CD4-positive, alpha-beta T cell treated with Interleukin-4 for 1 hour (primary cell): ENCODE data around the gene APLP1.
A peak's percentile ranks its signal among the peaks of the same experiment; 100 is the strongest.
"Not testable (repeated sequence)": the region's sequence is repeated elsewhere in the genome, so short reads cannot be mapped to it uniquely, and the experiment has no call there.

Experiments used
- DNase-seq, 2 donors: peaks; one replicate each; pipeline ENCODE4 v3.0.0-alpha.2; 2020 to 2022

APLP1 gene

GRCh38 chr19:35885904-35886303 lies 17.5 kb downstream of the APLP1 start:
- no peak for DNase-seq

DNA sequence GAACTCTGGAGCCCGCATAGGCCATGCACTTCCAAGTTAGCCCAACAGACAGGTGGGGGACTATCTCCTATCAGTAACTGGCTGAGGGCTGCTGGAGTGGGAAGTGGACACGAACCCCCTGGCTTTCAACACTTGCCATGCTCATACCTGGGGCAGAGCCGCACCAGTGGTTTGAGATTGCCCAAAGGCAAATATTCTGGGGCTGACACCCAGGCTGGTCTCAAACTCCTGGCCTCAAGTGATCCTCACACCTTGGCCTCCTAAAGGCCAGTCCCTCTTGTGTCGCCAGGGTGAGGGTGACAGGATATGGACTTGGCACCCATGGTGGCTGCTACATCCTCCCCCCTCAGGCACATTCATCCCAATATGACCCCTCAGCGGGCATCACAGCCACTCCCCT lies 18.8 kb downstream of the APLP1 start:
- DNase-seq = no peak

DNA sequence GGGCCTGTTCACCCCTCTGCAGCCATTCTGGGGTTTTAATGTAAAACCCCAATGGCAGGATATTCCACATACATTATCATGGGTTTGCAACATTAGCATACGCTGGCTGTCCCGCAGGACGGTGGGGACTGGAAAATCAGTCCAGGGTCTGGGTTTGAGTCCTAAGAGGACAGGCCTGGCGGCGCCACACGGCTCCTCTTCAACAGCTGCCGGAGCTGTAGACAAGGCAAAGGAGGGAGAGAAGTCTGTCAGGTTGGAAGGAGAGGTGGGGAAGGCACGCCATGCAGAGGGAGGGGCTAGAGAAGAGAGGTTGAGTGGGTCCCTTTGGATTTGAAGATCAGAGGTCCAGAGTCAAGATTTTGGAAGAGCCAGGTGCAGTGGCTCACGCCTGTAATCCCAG lies 20.0 kb downstream of the APLP1 start:
- DNase-seq = no peak

DNA sequence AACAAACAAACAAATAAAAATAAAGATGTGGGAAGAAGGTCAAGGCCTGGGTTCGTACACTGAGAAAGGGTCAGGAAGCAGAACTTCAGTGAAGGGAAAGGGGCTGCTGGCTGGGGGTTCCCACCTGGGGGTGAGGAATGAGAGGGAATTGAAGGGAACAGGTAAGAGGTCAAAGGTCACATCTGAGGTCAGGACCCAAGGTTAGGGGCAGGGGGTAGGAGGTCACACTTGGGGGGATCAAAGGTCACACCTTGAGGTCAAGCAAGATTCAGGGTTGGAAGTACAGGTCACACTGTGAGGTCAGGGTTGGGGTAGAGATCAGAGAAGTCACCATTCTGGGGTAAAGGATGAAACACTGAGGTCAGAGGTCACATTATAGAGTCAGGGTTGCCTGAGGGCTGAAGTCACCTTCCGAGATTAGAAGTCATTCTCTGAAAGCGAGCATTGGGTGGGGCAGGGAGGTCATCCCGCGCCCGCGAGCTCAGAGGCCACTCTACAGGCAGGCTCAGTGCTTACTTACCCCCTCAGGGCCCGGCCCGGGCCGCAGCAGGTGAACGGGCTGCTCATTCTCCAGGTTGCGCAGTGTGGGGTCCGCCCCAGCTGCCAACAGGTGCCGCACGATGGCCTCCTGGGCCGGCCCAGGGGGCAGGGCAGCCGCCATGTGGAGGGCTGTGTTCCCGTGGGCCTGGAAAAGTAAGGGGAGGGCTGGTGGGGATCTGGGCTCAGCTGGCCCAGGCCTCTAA lies 21.2 kb downstream of the APLP1 start:
- no peak for DNase-seq

DNA sequence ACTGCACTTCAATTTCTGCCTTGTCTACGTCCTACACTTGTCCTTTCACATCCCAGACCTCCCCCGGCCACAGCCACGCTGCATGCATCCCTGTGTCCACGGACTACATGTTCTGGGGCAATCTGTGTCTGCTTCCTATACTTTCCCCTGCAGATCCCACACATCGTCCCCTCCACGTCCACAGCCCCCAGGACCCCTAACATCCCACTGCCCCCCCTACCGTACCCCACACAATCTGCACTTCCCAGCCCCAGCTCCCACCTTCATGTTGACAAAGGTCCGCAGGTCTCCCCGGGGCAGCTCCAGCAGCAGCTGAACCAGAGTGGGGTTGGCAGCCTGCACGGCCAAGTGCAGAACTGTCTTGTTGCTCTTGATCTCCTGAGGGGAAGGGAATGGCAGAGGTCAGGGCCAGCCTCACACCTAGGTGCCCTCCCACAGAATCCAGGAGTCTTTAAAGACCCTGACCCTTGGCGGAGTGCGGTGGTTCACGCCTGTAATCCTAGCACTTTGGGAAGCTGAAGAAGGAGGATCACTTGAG lies 21.8 kb downstream of the APLP1 start:
- no peak for DNase-seq

- not testable (repeated sequence) for DNase-seq
Observed at GRCh38 chr19:35891819-35892218, 23.4 kb downstream of the APLP1 start.

- DNase-seq = no peak
Observed at GRCh38 chr19:35894342-35894741, 26.0 kb downstream of the APLP1 start.

DNA sequence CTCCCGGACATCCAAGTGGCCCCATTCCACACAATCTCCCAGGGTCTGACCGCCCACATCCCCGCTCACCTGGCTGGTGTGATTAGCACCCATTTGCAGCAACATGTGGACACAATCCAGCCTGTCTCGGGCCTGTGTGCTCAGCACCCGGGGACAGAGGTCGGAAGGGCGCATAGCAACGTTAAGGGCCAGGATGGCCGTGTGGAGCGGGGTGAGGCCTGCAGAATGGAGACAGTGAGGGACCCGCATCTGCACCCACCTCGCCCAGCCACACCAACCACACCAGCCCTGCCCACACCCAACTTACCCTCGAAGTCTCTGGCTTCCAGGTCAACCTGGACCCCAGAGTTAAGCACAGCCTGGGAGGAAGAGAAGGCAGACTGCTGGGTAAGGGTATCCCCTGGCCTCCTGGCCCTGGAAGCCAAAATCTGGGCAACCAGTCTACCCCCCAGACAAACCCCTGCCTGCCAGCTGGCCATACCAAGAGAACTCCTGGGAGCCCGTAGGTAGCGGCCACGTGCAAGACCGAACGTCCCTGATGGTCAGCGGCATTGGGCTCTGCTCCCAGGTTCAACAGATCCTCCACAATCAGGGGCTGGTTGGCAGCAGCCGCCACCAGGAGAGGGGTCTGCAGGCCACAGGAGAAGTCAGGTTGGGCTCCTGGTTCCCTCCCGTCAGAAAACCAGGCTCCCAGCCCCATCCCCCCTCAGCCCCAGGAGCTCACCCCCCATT lies 27.7 kb downstream of the APLP1 start:
- DNase-seq = no peak

DNA sequence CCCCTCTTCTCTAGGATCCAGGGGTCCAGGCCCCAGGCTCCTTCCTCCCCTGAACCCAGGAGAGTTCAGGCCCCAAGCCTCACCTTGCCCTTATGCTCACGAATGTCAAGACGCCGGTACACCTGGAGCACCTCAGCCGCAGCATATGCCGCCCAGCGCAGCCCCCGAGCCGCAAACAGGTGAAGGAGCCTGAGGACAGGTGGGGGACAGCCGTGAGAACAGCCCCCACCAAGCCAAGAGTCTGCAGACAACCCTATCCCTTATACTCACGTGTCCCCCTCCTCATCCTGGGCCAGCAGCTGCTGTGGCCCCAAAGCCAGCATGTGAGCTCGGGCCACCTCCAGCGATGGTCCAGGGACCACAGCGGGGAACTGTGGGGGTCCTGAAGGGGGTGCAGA lies 28.3 kb downstream of the APLP1 start:
- DNase-seq = no peak

- no peak for DNase-seq
Observed at GRCh38 chr19:35897706-35898451, 29.5 kb downstream of the APLP1 start.

GRCh38 chr19:35898499-35898809 lies 30.1 kb downstream of the APLP1 start:
- DNase-seq = no peak

- DNase-seq = peak; percentile 90 to 91
Observed at GRCh38 chr19:35899547-35900214, 31.3 kb downstream of the APLP1 start.

GRCh38 chr19:35901055-35901644 lies 32.8 kb downstream of the APLP1 start:
- DNase-seq = no peak

GRCh38 chr19:35901854-35902661 lies 33.7 kb downstream of the APLP1 start, which contains the start of gene HCST:
HCST (plus strand) TSS chr19:35902529; CDS start chr19:35902594, 65 bp downstream.
- DNase-seq = peak; percentile 62 to 69

GRCh38 chr19:35902870-35903475 lies 34.6 kb downstream of the APLP1 start:
- DNase-seq = no peak

- DNase-seq = peak; percentile 93 to 95
Observed at GRCh38 chr19:35903550-35904179, 35.3 kb downstream of the APLP1 start.

GRCh38 chr19:35904311-35905068 lies 36.1 kb downstream of the APLP1 start:
- no peak for DNase-seq

DNA sequence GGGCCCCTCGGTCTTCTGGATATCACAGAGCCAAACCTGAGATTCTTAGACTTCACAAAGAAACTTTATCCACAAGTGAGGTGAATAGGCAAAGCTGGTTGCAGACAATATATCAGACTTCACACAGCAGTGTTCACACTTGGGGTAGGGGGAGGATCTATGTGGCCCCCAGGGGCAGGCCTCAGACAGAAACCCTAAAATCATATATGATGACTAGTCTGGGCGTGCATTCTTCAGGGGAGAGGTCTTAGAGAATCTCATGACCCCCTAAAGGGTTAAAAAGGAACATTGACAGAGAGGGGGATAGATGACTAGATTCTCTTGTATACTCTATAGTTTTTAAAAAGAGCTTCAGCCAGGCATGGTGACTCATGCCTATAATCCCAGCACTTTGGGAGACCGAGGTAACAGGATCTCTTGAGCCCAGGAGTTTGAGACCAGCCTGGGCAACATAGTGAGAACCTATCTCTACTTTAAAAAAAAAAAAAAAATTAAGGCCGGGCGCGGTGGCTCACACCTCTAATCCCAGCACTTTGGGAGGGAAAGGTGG lies 36.9 kb downstream of the APLP1 start:
- DNase-seq = no peak

DNA sequence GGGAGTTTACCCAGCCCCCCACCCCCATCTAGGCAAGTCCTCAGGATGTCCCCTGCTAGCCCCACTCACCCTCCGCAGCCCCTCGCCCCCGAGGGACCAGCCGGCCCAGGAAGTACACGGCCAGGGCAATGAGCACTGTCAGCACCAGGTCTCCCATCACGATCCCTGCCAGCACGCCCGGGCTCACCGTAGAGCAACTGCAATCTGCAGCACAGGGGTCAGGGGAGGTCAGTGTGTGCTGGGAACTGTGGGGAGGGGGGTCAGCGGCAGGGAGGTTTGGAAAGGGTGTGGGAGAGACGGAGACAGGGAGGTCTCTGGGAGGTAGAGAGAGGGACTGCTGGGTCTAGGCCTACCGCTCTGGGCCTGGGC lies 39.0 kb downstream of the APLP1 start:
- DNase-seq = no peak

GRCh38 chr19:35908010-35908441 lies 39.7 kb downstream of the APLP1 start, which contains the start of gene TYROBP:
TYROBP (minus strand) TSS chr19:35908295; CDS start chr19:35908228, 67 bp downstream.
- no peak for DNase-seq
